ENCODE measurements around the gene CDC37L1.

DNA sequence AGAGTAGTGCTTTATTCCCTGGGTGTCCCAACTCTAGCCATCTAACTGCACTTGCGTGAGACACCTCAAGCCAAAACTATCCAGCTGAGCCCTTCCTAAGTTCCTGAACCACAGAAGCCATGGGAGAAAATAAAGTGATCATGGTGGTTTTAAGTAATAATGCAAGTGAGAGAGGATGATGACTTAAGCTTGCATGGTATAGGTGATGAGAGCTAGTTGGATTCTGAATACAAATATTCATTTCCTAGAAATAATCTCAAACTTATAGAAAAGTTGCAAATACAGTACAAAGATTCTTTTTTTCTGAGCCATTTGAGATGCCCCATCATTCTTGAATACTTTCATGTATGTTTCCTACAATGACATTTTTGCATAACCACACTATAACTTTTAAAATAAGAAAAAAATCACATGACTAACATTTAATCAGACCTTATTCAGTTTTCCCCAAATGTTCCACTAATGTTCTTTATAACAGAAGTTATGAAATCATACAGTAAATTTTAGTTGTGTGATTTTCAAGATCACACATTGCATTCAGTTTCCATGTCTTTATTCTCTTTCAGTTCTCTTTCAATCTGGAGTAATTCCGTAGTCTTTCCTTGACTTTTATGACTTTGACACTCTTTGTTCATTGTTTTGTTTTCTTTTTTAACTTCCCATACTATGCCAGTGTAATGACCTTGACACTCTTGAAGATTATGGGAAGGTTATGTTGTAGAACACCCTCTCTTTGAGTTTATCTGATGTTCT, 67.1 kb downstream of the CDC37L1 start:
- TF ChIP-seq, protein P1, sequence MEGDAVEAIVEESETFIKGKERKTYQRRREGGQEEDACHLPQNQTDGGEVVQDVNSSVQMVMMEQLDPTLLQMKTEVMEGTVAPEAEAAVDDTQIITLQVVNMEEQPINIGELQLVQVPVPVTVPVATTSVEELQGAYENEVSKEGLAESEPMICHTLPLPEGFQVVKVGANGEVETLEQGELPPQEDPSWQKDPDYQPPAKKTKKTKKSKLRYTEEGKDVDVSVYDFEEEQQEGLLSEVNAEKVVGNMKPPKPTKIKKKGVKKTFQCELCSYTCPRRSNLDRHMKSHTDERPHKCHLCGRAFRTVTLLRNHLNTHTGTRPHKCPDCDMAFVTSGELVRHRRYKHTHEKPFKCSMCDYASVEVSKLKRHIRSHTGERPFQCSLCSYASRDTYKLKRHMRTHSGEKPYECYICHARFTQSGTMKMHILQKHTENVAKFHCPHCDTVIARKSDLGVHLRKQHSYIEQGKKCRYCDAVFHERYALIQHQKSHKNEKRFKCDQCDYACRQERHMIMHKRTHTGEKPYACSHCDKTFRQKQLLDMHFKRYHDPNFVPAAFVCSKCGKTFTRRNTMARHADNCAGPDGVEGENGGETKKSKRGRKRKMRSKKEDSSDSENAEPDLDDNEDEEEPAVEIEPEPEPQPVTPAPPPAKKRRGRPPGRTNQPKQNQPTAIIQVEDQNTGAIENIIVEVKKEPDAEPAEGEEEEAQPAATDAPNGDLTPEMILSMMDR (IDR thresholded peaks at IDR 0.05) = no peak
- TF ChIP-seq POLR2AphosphoS5 (IDR thresholded peaks at IDR 0.05) (no peak), POLR2A (IDR thresholded peaks at IDR 0.05) (no peak)
